Nephron (organoid): Measurements from ENCODE around the gene ACBD6.

Experiments used
- H3K27ac Mint-ChIP-seq, 3 experiments: 2 replicates each; pipeline ENCODE4 v1.8.0; 2020; ENCODE audit warnings: mixed read lengths in 3 of 3, mild to moderate bottlenecking in 2 of 3, moderate library complexity in 1 of 3
- H3K27me3 Mint-ChIP-seq: 2 replicates; pipeline ENCODE4 v1.8.0; 2021; ENCODE audit warnings: low read depth, mild to moderate bottlenecking, moderate library complexity, mixed read lengths
- H3K36me3 Mint-ChIP-seq: 2 replicates; pipeline ENCODE4 v1.8.0; 2020; ENCODE audit warnings: low read depth, mixed read lengths
- H3K4me1 Mint-ChIP-seq: 2 replicates; pipeline ENCODE4 v1.8.0; 2020; ENCODE audit warnings: mixed read lengths
- H3K4me3 Mint-ChIP-seq, 3 experiments: 2 replicates each; pipeline ENCODE4 v1.8.0; 2020; ENCODE audit warnings: mild to moderate bottlenecking in 3 of 3, mixed read lengths in 3 of 3, moderate library complexity in 2 of 3
- H3K9me3 Mint-ChIP-seq: 2 replicates; pipeline ENCODE4 v1.8.0; 2020; ENCODE audit warnings: mixed read lengths
- TF ChIP-seq, protein P1 (sequence below), 3 experiments: fragments of 200-600 bp; sonication (generic); IDR thresholded peaks; one replicate each; pipeline ENCODE4 v1.5.0; 2021; ENCODE audit warnings: antibody characterized with exemption in 3 of 3; ENCODE audit not compliant: unreplicated experiment in 3 of 3

ACBD6 gene

DNA sequence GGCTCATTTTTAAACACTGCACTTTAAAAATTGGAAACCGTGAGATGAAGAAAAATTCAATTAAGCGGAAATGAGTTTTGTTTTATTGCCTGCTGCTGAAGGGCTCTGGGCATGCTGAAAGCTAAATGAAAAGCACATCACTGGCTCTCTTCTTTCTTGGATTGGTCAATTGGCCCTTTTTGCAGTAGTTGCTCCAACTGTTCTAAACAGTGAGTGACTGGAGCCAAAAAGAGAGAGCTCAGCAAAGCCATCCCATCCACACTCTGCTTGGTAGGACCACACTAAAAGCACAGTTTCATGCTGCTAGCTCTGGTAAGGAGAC is 224.2 kb downstream of the ACBD6 start:
- H3K27ac Mint-ChIP-seq, result peak overlapping the region in 1 of 3 experiments; percentile 71

DNA sequence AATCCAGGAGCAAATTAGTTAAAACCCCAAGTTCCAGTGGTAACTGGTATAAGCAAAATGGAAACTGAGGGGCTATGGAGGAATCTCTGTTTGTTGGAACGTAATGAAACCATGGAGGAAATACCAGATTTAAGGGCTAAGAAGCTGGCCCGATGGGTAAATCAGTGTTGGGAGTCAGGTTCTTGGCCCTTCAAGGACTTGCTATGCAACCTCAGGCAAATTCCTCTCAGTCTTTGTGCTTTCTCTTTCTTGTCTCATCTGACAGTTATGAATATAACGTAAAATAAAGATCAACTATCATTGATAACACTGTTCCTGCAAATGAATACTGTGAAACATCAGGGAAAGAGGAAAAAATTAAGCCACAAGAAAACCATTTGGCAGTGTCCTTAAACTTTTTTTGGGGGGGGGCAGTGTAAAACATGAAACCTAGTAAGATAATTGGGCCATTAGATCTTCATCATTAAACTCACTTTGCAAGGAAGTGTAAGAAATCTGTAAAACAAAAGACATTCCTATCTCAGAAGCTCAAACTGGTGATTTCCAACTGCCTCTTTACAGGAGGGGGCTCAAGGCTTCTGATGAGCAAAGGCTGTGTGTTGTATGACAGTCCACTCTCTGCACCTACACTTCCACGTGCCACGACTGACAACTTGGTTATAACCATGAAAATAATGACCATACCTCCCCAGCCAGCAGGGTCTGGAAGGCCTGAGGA is 224.7 kb downstream of the ACBD6 start:
- H3K27ac Mint-ChIP-seq, result peak overlapping the region in 1 of 3 experiments; percentile 71
- peak overlapping the region in 1 of 3 experiments; percentile 8 for H3K4me3 Mint-ChIP-seq
- H3K27me3 Mint-ChIP-seq, result no peaks in the 10 kb centered on the region
- peaks cover 39% of the 10 kb centered on the region for H3K4me1 Mint-ChIP-seq
- no peaks in the 10 kb centered on the region for H3K9me3 Mint-ChIP-seq
- TF ChIP-seq, protein P1, sequence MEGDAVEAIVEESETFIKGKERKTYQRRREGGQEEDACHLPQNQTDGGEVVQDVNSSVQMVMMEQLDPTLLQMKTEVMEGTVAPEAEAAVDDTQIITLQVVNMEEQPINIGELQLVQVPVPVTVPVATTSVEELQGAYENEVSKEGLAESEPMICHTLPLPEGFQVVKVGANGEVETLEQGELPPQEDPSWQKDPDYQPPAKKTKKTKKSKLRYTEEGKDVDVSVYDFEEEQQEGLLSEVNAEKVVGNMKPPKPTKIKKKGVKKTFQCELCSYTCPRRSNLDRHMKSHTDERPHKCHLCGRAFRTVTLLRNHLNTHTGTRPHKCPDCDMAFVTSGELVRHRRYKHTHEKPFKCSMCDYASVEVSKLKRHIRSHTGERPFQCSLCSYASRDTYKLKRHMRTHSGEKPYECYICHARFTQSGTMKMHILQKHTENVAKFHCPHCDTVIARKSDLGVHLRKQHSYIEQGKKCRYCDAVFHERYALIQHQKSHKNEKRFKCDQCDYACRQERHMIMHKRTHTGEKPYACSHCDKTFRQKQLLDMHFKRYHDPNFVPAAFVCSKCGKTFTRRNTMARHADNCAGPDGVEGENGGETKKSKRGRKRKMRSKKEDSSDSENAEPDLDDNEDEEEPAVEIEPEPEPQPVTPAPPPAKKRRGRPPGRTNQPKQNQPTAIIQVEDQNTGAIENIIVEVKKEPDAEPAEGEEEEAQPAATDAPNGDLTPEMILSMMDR (IDR thresholded peaks at IDR 0.05; ENCODE audit: unreplicated experiment in 3 of 3), result no peak
- peaks cover 51% of the 10 kb centered on the region for H3K36me3 Mint-ChIP-seq

More for the DNA sequence above, 224.2 kb downstream of the ACBD6 start:
- Mint-ChIP-seq H3K4me1 (peaks cover 42% of the 10 kb centered on the region), H3K9me3 (no peaks in the 10 kb centered on the region), H3K27me3 (no peaks in the 10 kb centered on the region), H3K36me3 (peaks cover 51% of the 10 kb centered on the region), H3K4me3 (peak overlapping the region in 1 of 3 experiments; percentile 8)
- TF ChIP-seq, protein P1 (IDR thresholded peaks at IDR 0.05; ENCODE audit: unreplicated experiment in 3 of 3), result no peak

DNA sequence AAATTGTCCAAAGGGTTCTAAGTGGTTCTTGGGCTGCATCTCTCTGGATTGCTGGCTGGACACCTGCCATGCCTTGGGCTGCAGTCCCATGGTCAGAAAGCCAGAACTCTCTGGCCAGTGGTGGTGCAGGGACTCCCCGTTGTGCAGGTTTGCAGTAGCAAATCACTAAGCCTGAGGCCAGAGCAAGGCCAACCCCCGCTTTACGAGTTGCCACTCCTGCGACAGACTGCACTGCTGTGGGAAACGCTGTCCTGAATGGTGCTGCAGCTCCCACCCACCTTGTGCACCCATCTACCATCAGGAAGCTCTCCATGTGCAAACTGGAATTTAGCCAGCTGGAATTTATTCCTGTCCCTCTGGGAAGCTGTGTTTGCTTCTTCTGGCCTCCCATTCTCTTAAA is 226.7 kb downstream of the ACBD6 start:
- Mint-ChIP-seq H3K27me3 (no peaks in the 10 kb centered on the region), H3K4me3 (no peak overlapping the region), H3K36me3 (peaks cover 55% of the 10 kb centered on the region), H3K9me3 (no peaks in the 10 kb centered on the region), H3K4me1 (peaks cover 33% of the 10 kb centered on the region), H3K27ac (no peak overlapping the region)
- TF ChIP-seq, protein P1 (IDR thresholded peaks at IDR 0.05; ENCODE audit: unreplicated experiment in 3 of 3), result no peak

DNA sequence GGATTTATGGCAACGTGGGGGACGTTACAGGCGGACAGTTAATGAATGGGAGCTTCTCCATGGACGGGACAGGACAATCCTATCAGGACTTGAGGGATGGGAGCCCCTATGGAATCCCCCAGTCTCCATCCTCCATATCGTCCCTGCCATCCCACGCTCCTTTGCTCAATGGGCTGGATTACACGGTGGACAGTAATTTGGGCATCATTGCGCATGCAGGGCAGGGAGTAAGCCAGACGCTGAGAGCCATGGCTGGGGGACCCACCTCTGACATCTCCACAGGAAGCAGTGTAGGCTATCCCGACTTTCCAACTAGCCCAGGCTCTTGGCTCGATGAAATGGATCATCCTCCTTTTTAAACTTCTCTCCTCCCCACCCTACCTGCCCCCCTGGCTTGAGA is 228.2 kb downstream of the ACBD6 start:
- H3K27me3 Mint-ChIP-seq, result no peaks in the 10 kb centered on the region
- TF ChIP-seq, protein P1 (IDR thresholded peaks at IDR 0.05; ENCODE audit: unreplicated experiment in 3 of 3), result no peak
- no peaks in the 10 kb centered on the region for H3K9me3 Mint-ChIP-seq
- H3K4me1 Mint-ChIP-seq, result peaks cover 46% of the 10 kb centered on the region
- H3K36me3 Mint-ChIP-seq, result peaks cover 49% of the 10 kb centered on the region
- H3K4me3 Mint-ChIP-seq, result no peak overlapping the region
- H3K27ac Mint-ChIP-seq, result no peak overlapping the region

DNA sequence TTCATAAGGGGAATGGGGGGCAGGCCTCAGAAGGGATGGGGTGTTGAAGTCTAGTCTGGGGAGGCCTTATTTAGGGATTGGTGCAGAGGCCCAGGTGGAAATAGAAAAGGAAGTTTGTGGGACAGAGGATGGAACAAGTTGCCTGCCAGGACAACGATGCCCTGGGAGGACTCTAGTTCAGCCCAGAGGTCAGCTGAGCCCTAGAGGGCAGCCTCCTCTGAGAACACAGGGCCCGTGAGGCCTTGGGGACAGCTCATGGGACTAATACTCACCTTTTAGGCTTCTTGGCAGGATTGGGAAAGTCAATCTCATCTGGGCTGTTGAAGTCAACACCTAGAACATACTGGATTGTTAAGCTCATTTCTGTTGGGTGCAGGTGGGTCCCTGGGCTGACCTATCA is 229.3 kb downstream of the ACBD6 start:
- Mint-ChIP-seq H3K27me3 (no peaks in the 10 kb centered on the region), H3K4me3 (no peak overlapping the region), H3K36me3 (peaks cover 43% of the 10 kb centered on the region), H3K9me3 (no peaks in the 10 kb centered on the region), H3K27ac (no peak overlapping the region), H3K4me1 (peaks cover 52% of the 10 kb centered on the region)
- TF ChIP-seq, protein P1 (IDR thresholded peaks at IDR 0.05; ENCODE audit: unreplicated experiment in 3 of 3), result no peak

DNA sequence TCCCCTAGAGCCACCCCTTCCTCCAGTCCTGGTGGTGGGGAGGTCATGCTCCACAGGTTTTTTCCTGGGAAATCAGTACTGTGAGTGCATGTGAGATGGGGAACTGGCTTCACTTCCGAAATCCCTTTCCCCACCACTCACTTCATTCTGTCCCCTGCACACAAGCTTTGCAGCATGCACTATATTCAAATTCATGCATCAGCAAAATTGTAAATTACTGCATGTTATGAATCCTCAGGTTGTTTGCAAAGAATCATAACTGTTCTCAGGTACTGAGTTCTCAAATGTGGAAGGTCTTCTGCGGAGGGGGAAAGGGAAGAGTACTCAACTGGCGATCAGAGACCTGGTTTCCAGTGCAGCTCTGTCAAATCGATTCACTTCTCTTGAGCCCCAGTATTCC is 230.0 kb downstream of the ACBD6 start:
- Mint-ChIP-seq H3K27ac (no peak overlapping the region), H3K9me3 (no peaks in the 10 kb centered on the region), H3K36me3 (peaks cover 37% of the 10 kb centered on the region), H3K4me3 (no peak overlapping the region), H3K27me3 (no peaks in the 10 kb centered on the region), H3K4me1 (peaks cover 53% of the 10 kb centered on the region)
- TF ChIP-seq, protein P1 (IDR thresholded peaks at IDR 0.05; ENCODE audit: unreplicated experiment in 3 of 3), result no peak
